Sigmoid colon (tissue), 7 donors: ENCODE data around the gene GHSR. TPM values are rescaled to one million over a fixed set of nuclear protein-coding genes. Genes with fewer than 3 reads are reported as not detected.

Experiments used
- DNase-seq: peaks from one replicate; pipeline ENCODE4 v3.0.0-alpha.2; 2019
- H3K27ac ChIP-seq, 4 donors: fragments of 200-600 bp; sonication (generic); one replicate each; pipeline ENCODE4 v1.5.1; 2016 to 2019; ENCODE audit warnings: mild to moderate bottlenecking in 1 of 4
- H3K27me3 ChIP-seq, 3 donors: fragments of 200-600 bp; sonication (generic); one replicate each; pipeline ENCODE4 v1.5.1; 2019; ENCODE audit warnings: mild to moderate bottlenecking in 1 of 3
- H3K36me3 ChIP-seq, 4 donors: fragments of 200-600 bp; sonication (generic); one replicate each; pipeline ENCODE4 v1.5.1; 2016 to 2019
- H3K4me1 ChIP-seq, 4 donors: fragments of 200-600 bp; sonication (generic); one replicate each; pipeline ENCODE4 v1.5.1; 2017 to 2019
- H3K4me3 ChIP-seq, 4 donors: fragments of 200-600 bp; sonication (generic); one replicate each; pipeline ENCODE4 v1.5.1; 2017 to 2019; ENCODE audit warnings: mild to moderate bottlenecking in 2 of 4, moderate library complexity in 1 of 4
- H3K9me3 ChIP-seq, 4 donors: fragments of 200-600 bp in 3 of 4; sonication (generic) in 3 of 4; one replicate each; pipeline versions ENCODE4 v1.5.1 to v1.6.1; 2013 to 2019
- CTCF ChIP-seq, 4 experiments: fragments of 450-650 bp in 3 of 4; fragments of 200-600 bp in 1 of 4; IDR thresholded peaks; one replicate each; pipeline ENCODE4 v1.5.1; 2016 to 2019; ENCODE audit warnings: antibody characterized with exemption in 4 of 4, mild to moderate bottlenecking in 3 of 4, moderate library complexity in 2 of 4
- EP300 ChIP-seq, 4 donors: sonication (generic); formaldehyde crosslinking; IDR thresholded peaks; one replicate each; pipeline ENCODE4 v1.6.1; 2017; ENCODE audit warnings: antibody characterized with exemption in 4 of 4
- POLR2A ChIP-seq, 2 donors: fragments of 450-650 bp; IDR thresholded peaks; one replicate each; pipeline ENCODE4 v1.6.1; 2016; ENCODE audit warnings: antibody characterized with exemption in 2 of 2, mild to moderate bottlenecking in 2 of 2, moderate library complexity in 2 of 2
- POLR2AphosphoS5 ChIP-seq, 4 donors: sonication (generic); formaldehyde crosslinking; IDR thresholded peaks; one replicate each; pipeline ENCODE4 v1.6.1; 2017; ENCODE audit warnings: antibody characterized with exemption in 4 of 4
- WGBS, 2 donors: extraction: QIAGEN DNeasy Blood & Tissue Kit; methylation state at CpG; one replicate each; pipeline ENCODE4 v1.1.7; 2013; 5-methylcytosine and 5-hydroxymethylcytosine counted together
- intact Hi-C: fragments of 100-400 bp; cut with DNase I; formaldehyde crosslinking; loops from one replicate; pipeline ENCODE4 v1.15.1; 2023
- polyA plus RNA-seq, 3 donors: library from polyadenylated mRNA; stranded (reverse); fragments of 200-250 nt; gene quantifications; one replicate each; pipeline ENCODE4 v1.2.3, GENCODE V29; 2013
- total RNA-seq, 4 donors: library from RNA; depleted of rRNA; stranded (reverse); fragments of >200 nt; gene quantifications; one replicate each; pipeline ENCODE4 v1.1.0, GENCODE V29; 2016
- donor health status: healthy with polysubstance abuse.
- donor health status: Bipolar disorder and iron deficiency.
- donor health status: healthy.

Gene GHSR
- total and polyA plus RNA-seq, 7 donors: 0.55 to 0.99 TPM; not detected in 5

- TF ChIP-seq CTCF (IDR thresholded peaks at IDR 0.05) (no peak), EP300 (IDR thresholded peaks at IDR 0.05) (no peak), POLR2AphosphoS5 (IDR thresholded peaks at IDR 0.05) (no peak), POLR2A (IDR thresholded peaks at IDR 0.05) (no peak)
- no peak for DNase-seq
- H3K27ac ChIP-seq: no peak overlapping the region
- WGBS, 2 donors: 91 to 93% methylated on average over 6 of the region's 6 CpGs
- no peaks in the 10 kb centered on the region for H3K27me3 ChIP-seq
- H3K4me1 ChIP-seq: no peaks in the 10 kb centered on the region
- H3K9me3 ChIP-seq: peaks cover 0 to 1% (median 0%) of the 10 kb centered on the region in 4 donors
- H3K36me3 ChIP-seq: no peaks in the 10 kb centered on the region
- intact Hi-C loops: no loop called here
- H3K4me3 ChIP-seq: no peak overlapping the region
These were observed 36.7 kb downstream of the GHSR start for GRCh38 chr3:172411478-172411947.

DNA sequence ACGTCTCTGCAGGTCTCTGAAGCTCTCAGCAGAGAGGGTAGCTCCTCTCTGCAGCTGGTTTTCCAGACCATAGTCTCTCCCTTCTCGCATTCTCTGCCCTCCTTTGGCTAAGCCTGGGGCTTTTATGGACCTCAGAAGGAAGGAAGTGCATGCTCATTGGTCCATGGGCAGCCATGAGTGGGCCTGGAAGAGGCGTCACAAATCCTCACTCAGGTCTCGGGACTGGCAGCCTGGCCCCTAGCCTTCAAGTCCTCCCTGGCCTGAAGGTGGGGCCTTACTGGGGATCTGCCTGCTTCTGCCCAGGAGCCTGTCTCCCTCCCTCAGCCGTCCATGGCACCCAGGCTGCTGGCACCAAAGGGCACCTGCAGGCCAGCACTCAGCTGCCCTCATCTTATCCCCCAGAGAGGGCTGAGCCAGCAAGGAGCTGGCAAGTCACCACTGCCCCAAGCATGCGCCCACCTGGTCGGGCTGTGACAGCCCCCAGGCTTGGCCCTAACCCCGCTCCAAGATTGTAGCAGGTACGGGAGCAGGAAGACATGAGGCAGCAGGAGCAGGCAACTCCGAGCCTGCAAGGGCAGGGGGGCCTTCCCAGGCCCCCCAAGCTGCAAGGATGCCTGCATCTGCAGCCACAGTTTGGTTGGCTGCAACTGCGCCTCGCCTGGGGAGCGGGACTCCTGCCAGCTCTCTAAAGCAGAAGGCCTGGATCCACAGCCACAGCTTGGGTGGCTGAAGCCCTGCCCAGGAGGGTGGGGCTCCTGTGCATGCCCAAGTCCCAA, 37.4 kb downstream of the GHSR start:
- intact Hi-C loops: no loop called here
- Histone ChIP-seq H3K9me3 (peaks cover 0 to 1% (median 0%) of the 10 kb centered on the region in 4 donors), H3K4me3 (no peak overlapping the region), H3K4me1 (no peaks in the 10 kb centered on the region), H3K27ac (no peak overlapping the region), H3K27me3 (no peaks in the 10 kb centered on the region), H3K36me3 (no peaks in the 10 kb centered on the region)
- DNase-seq: no peak
- no peak for TF ChIP-seq POLR2A (IDR thresholded peaks at IDR 0.05)
- no peak for TF ChIP-seq CTCF (IDR thresholded peaks at IDR 0.05)
- no peak for TF ChIP-seq POLR2AphosphoS5 (IDR thresholded peaks at IDR 0.05)
- TF ChIP-seq EP300 (IDR thresholded peaks at IDR 0.05): no peak
- WGBS, 2 donors: 85 to 89% methylated on average over 13 of the region's 13 CpGs

DNA sequence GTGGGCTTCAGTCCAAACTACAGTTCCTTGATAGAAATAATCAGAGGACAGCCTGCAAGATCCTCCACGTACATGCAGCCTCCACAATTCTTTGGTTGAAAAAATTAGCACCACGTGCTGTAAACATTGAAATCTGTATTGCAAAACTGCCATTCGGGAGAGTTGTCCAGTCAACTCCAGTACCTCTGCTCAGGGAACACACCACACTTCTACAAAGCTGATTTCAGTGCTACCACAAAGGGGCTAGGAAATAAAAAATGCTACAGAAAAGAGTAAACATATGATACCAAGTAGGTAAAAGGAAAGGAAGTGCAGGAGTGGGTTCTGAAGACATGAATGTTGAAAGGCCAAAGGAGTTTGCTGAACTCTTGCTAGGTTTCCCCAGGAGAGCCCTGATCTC, 40.4 kb downstream of the GHSR start:
- no peak overlapping the region for H3K4me3 ChIP-seq
- H3K4me1 ChIP-seq: no peaks in the 10 kb centered on the region
- no peak for TF ChIP-seq POLR2AphosphoS5 (IDR thresholded peaks at IDR 0.05)
- TF ChIP-seq POLR2A (IDR thresholded peaks at IDR 0.05): no peak
- TF ChIP-seq EP300 (IDR thresholded peaks at IDR 0.05): no peak
- TF ChIP-seq CTCF (IDR thresholded peaks at IDR 0.05): no peak
- no peaks in the 10 kb centered on the region for H3K36me3 ChIP-seq
- no peak overlapping the region for H3K27ac ChIP-seq
- intact Hi-C loops: no loop called here
- no peaks in the 10 kb centered on the region for H3K27me3 ChIP-seq
- WGBS, 2 donors: 84 to 87% methylated on average over 3 of the region's 3 CpGs
- no peaks in the 10 kb centered on the region for H3K9me3 ChIP-seq
- DNase-seq: no peak

- H3K9me3 ChIP-seq: no peaks in the 10 kb centered on the region
- no peaks in the 10 kb centered on the region for H3K4me1 ChIP-seq
- H3K36me3 ChIP-seq: peaks cover 0 to 3% (median 0%) of the 10 kb centered on the region in 4 donors
- DNase-seq: no peak
- no peak overlapping the region for H3K27ac ChIP-seq
- no peak overlapping the region for H3K4me3 ChIP-seq
- 94 to 96% methylated on average over 2 of the region's 2 CpGs for WGBS, 2 donors
- intact Hi-C loops: no loop called here
- no peaks in the 10 kb centered on the region for H3K27me3 ChIP-seq
- TF ChIP-seq CTCF (IDR thresholded peaks at IDR 0.05): no peak
- no peak for TF ChIP-seq POLR2A (IDR thresholded peaks at IDR 0.05)
- no peak for TF ChIP-seq EP300 (IDR thresholded peaks at IDR 0.05)
- no peak for TF ChIP-seq POLR2AphosphoS5 (IDR thresholded peaks at IDR 0.05)
These were observed 42.3 kb downstream of the GHSR start for GRCh38 chr3:172405914-172406313.
